Ureter (tissue), 1 donor: ENCODE data around the gene GBF1. TPM values are rescaled to one million over a fixed set of nuclear protein-coding genes. Genes with fewer than 3 reads are reported as not detected.
"Not testable (repeated sequence)": the region's sequence is repeated elsewhere in the genome, so short reads cannot be mapped to it uniquely, and the experiment has no call there.

ENCODE experiments used
- DNase-seq: peaks from one replicate; pipeline ENCODE4 v3.0.0-alpha.2; 2020; ENCODE audit warnings: low spot score
- total RNA-seq: library from RNA; stranded (reverse); gene quantifications from one replicate; pipeline ENCODE4 v1.2.4, GENCODE V29; 2023
- donor health status: DM: yes; HTN: yes; CAD: no.

GBF1 gene
- total RNA-seq, 1 donor from 2014 or later: 64.4 TPM

DNA sequence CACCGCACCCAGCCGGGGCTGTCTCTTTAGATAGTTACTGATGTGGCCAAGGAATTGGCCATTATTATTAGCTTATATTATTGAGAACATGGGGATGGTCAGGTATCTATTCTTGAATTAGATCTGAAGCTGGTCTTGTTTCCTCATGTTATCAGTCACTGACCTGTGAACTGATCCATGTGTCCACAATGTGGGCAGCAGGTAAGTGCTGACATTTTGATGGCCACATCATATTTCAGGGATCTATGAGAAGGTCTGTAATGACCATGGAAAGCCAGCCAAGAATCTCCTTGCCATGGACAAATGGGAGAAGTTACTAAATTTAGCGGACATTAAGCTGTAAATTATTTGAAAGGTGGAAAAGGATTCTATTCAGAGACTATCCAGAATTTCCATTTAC lies 61.4 kb downstream of the GBF1 start:
- no peak for DNase-seq

GRCh38 chr10:102308318-102308717 lies 63.0 kb downstream of the GBF1 start:
- DNase-seq: not testable (repeated sequence)

DNA sequence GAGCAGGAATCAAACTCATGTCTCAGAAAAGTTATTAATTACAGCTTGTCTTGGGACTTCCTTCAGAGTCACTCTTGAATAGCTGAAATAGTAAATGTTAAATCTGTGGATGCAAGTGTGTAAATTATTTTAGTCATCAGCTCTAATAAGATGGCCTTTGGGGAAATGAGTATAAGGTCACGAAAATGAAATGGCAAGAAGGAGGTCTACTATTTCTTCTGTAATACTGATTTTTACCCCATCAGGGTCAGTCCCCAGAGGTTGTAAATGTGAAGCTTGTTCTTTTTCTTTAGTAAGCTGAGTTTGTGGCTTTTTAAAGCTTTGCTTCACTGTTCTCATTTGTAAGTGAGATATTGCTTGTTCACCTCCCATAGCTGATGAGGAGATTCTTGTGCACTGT lies 63.9 kb downstream of the GBF1 start:
- no peak for DNase-seq

- no peak for DNase-seq
Observed at GRCh38 chr10:102309916-102310315, 64.6 kb downstream of the GBF1 start.

- no peak for DNase-seq
Observed at GRCh38 chr10:102310361-102311024, 65.2 kb downstream of the GBF1 start.

DNA sequence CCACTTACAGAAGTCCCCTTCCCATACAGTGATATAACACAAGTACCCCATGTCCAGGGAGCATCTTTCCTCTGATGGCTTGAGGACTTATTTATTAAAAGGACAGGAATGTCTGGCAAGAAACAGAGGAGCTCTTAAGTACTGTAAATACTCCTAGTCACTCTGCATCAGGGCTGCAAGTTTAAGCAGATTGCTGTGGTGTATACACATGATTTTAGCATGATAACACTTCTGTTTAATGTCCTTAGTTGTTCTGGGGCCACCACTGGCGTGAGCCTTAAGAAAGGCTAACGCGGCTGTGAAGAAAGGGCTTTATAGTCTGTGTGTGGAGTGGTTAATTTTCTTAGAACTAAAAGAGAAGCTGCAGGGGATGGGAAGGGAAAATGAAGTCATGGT lies 65.7 kb downstream of the GBF1 start:
- DNase-seq: no peak

GRCh38 chr10:102312683-102313082 lies 67.4 kb downstream of the GBF1 start:
- no peak for DNase-seq

DNA sequence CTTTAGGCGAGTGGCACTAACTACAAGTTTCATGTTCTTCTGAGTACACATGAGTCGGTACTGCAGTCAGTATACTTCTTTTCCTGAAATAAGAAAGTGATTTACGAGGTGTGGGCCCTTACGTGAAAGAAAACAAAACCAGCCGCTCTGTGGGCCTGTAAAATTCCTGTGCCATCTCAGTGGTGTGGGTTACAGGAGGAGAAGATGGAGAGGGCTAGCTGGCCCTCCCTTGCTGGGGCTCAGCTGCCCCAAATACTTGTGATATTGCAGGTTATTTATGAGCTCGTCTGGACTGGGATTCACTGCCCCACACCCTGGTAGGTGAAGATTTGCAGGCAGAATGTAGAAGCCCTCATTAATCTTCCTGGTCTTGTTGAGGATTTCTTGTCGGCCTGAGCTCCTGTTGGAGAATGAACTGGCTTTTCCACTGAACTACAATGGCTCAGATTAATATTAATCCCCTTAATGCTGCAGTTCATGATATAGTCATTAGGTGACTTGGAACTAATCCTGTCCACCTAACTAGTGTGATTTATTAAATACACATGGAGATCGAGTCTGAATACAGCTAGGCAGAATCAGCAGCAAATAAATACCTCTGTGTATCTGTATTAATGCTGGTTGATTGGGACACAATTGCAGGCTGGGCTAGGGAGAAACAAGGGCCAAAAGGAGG lies 68.0 kb downstream of the GBF1 start:
- no peak for DNase-seq

- no peak for DNase-seq
Observed at GRCh38 chr10:102314801-102315200, 69.5 kb downstream of the GBF1 start.

DNA sequence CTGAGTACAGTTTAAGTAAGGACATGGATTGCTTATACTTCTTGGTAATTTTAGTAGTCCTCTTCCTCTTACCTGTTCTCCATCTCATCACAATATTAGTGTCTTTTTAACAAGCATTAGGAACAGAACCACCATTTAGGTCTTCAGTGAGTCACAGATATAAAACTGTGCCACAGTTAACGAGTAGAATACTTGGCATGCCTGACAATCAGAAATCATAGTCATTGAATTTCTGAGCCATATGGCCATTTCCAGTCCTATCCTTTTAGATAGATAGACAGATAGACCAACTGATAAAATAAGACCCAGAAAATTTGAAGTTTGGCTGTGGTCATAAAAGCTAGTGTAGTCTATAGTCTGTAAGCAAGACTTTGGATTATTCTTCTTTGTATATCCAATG lies 71.1 kb downstream of the GBF1 start:
- DNase-seq: no peak

DNA sequence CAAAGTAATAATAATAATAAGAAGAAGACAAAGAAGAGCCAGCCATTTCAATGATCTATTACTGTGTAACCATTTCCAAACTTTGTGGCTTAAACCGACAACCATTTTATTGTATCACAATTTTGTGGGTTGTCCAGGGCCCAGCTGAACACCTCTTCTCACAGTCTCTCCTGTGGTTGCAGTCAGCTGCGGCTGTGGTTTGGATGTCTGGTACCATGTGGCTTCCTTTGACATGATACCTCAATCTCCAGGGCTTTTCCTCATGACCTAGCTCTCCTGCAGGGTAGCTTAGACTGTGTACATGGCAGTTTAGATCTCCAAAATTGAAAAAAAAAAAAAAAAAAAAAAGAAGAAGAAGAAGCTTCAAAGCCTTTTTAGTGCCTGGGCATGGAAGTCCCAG lies 77.6 kb downstream of the GBF1 start:
- no peak for DNase-seq

DNA sequence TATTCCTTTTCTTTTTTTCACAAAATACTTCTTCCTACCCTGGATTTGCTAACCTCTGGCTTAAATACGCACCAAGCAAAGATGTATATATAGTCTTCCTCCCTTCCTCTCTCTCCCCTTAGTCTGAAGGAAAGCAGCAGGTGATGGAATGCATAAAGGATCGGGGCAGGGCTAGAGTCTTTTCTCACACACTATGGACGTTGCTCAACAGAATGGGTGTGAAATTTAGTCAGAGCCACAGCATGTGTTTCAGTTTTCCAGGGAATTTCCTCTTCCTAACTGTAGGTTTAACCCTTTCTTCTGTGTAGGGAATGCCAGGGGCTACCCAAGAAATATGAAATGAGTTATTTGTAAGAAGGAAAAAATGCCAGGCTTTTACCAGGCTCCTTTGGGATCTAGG lies 78.7 kb downstream of the GBF1 start:
- DNase-seq: no peak

GRCh38 chr10:102326031-102326430 lies 80.7 kb downstream of the GBF1 start:
- DNase-seq: no peak

DNA sequence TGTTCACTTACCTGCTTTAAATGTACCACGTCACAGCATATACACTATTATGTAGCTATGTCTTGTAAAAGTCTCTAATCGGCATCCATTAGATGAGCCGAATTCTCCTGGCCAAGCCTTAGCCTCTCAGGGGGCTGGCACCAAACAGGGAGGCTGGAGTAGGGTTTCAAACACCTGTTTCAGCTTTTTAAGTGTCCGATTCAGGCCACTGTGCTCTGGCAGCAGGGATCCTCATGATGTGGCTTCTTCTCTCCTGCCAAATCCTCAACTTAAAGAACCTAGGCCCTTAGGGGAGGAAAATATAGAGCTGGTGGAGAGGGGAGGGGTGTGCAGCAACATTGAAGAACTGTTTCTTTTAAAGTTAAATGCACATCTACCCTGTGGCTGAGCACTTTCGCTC lies 81.7 kb downstream of the GBF1 start:
- no peak for DNase-seq

GRCh38 chr10:102327641-102328040 lies 82.3 kb downstream of the GBF1 start:
- no peak for DNase-seq

DNA sequence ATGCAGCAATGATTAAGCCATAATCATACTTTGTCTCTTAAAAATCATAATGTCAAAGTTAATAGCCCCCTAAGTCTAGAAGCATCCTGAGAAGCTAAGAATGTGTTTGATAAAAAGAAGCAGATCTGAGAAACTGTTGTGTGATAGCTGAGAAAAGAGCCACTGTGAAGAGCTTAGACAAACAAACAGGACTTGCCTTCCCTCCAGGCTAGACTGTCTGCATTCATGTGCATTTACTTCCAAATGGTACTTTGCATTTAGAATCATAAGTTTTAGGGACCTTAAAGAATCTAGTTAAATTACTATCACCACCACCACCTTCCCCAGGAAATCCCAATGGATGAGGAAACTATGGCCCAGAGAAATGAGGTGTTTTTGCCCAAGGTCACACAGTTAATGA lies 87.4 kb downstream of the GBF1 start:
- no peak for DNase-seq

DNA sequence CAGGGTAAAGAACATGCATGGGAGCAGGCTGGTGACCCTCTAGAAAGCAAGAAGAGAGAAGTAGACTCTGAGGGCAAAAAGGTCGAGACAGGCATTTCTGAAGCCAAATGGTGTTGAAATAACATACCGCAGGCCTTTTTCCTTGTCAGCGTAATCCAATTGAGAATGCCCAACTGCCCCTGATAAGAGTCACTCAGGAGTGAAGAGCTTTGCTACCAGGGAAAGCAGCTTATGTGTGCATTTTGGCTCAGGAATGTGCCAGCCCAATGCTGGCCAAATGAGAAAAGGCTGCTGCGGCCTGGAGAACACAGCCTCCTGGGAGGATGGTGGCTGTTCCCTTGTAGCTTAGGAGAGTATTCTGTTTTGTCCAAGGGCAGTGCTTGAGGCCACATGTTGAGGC lies 88.8 kb downstream of the GBF1 start:
- DNase-seq: no peak

GRCh38 chr10:102335184-102335583 lies 89.9 kb downstream of the GBF1 start:
- DNase-seq: no peak

- DNase-seq: no peak
Observed at GRCh38 chr10:102341038-102341688, 95.8 kb downstream of the GBF1 start.

DNA sequence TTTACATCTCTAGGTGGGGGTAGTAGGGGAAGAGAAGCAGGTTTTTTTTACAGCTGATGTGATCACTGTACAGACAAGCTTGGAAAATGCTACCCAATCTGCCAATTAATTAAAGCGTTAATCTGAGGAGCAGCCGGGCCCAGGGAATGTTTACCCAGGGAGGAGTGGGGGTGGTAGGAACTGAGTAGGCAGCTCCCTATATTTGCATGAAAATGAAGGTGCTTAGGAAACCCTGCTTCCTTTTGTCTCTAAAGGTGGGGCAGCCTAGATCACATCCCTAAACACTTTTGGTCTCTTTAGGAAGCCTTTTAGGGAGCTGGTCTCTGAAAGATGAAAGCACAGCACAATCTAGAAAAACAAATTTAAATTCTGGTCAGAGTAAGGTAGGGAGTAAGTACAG lies 97.1 kb downstream of the GBF1 start:
- no peak for DNase-seq

GRCh38 chr10:102342958-102343357 lies 97.6 kb downstream of the GBF1 start:
- no peak for DNase-seq

- DNase-seq: no peak
Observed at GRCh38 chr10:102344067-102344466, 98.7 kb downstream of the GBF1 start.

DNA sequence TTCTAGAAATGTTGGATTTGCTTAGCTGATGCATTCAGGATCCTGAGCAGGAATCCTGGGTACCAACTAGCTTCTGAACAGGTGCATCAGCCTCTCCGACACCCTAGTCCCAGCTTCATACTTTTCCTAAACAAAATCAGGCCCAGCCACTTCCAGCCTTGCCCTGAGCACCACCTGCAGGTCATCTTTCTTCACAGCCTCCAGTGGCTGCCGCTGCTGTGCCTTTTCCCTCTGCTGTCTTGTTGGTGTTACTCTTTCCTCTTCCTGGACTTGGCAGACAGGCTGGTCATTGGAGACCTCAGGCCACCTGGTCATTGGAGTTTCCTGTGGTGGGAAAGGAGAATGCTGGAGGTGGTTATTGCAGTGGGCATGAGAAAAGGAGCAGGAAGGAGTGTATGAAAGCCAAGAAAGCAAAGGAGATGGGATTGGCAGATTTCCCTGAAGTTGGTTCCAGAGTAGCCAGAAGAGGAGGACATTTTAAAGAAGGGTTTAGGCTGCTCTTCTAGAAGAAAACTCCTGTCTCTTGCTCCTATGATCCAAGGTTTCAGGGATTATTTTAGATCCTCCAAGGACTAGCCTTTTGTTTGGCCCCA lies 102.0 kb downstream of the GBF1 start:
- DNase-seq: peak; percentile 45
